Measurements from ENCODE around the gene NRBP1. TPM values are rescaled to one million over a fixed set of nuclear protein-coding genes. Genes with fewer than 3 reads are reported as not detected.
A peak's percentile ranks its signal among the peaks of the same experiment; 100 is the strongest.

Gene NRBP1
- total and polyA plus RNA-seq, 9 of the 15 experiments (the other 6 are each of a cell fraction or from before 2014, with no cell fraction given): 2.9 to 84.5 (median 36.9) TPM

DNA sequence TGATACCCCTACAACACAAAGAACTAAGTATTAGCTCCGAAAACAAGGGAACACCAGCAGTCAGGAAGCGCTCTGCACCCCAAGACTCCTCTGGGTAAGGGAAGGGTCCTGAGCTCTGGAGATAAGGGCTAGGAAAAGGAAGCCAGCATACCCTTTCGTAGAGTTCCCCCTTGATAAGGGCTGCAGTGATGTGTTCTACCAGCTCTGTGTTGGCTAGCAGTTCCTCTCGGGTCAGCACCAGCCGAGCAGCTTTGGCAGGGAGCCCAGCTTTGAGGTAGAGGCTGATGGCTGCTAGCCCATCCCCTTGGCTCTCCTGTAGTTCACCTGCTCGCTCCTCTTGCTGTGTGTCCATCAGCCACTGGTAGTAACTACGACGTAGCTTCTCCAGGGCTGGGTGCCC lies 32.7 kb downstream of the NRBP1 start:
- Histone ChIP-seq H2AFZ (ENCODE audit: low read depth, low read length) (no peak overlapping the region), H3K9ac (ENCODE audit: insufficient read depth in 1 of 2, low read depth in 2 of 2, low read length in 2 of 2) (peak overlapping the region in 1 of 2 experiments; percentile 82; a peak in 2 of 4 replicates), H3K4me2 (ENCODE audit: insufficient read depth, low read length) (peak overlapping the region; percentile 23; the same call in 1 of the 2 replicates), H3K4me1 (replicated peaks in 1 of 2; ENCODE audit: control insufficient read depth in 2 of 2, insufficient read depth in 2 of 2, low read length in 2 of 2) (peaks cover 6 to 8% of the 10 kb centered on the region in 2 experiments; a peak in 4 of 5 replicates), H4K20me1 (replicated peaks; ENCODE audit: control insufficient read depth, insufficient read depth, low read length) (no peaks in the 10 kb centered on the region), H3K9me3 (replicated peaks; ENCODE audit: control insufficient read depth, insufficient read depth, low read depth, low read length) (no peaks in the 10 kb centered on the region), H3K27ac (ENCODE audit: extremely low read depth, low read depth, low read length) (no peak overlapping the region), H3K27me3 (ENCODE audit: control insufficient read depth in 2 of 2, insufficient read depth in 2 of 2, low read length in 2 of 2) (no peaks in the 10 kb centered on the region), H3K9me1 (ENCODE audit: control insufficient read depth, insufficient read depth, low read length) (no peaks in the 10 kb centered on the region), H3K79me2 (ENCODE audit: control insufficient read depth, insufficient read depth, low read length) (no peaks in the 10 kb centered on the region), H3K4me3 (no peak overlapping the region), H3K36me3 (ENCODE audit: control insufficient read depth, insufficient read depth, low read length) (peaks cover 15% of the 10 kb centered on the region; the same call in 2 of the 3 replicates)
- FAIRE-seq (peak; percentile 81), ATAC-seq (peak; percentile 88), DNase-seq (ENCODE audit: extremely low read depth in 1 of 4, low spot score in 3 of 4) (peak in 3 of 4 experiments; percentile 30 to 78 (median 51))
- POLR2A ChIA-PET: interaction anchor here (0.7 kb wide), 2 partner anchors 14 to 222 kb away, joined by 3 read pairs; no protein-coding TSS in a partner anchor
- BruUV-seq (replicated peaks): no TSS peak
- WGBS (ENCODE audit: insufficient coverage, low coverage, missing lambda C conversion rate): 15% methylated on average over 8 of the region's 8 CpGs
- in situ Hi-C loops (cut with MboI) (no loop called here), intact Hi-C loops (cut with micrococcal nuclease) (no loop called here)
- CTCF ChIA-PET (ENCODE audit: low intra/inter-chr PET ratio): no interaction called here
- TF ChIP-seq, protein P1, sequence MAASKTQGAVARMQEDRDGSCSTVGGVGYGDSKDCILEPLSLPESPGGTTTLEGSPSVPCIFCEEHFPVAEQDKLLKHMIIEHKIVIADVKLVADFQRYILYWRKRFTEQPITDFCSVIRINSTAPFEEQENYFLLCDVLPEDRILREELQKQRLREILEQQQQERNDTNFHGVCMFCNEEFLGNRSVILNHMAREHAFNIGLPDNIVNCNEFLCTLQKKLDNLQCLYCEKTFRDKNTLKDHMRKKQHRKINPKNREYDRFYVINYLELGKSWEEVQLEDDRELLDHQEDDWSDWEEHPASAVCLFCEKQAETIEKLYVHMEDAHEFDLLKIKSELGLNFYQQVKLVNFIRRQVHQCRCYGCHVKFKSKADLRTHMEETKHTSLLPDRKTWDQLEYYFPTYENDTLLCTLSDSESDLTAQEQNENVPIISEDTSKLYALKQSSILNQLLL (CRISPR knock-in tag; IDR thresholded peaks at IDR 0.05; ENCODE audit: borderline replicate concordance): no peak
- TF ChIP-seq CEBPG (CRISPR knock-in tag; IDR thresholded peaks at IDR 0.05): no peak
- TF ChIP-seq CEBPG (tag; conservative IDR thresholded peaks at IDR 0.05 in 1 of 2, IDR thresholded peaks at IDR 0.05 in 1 of 2): no peak
- TF ChIP-seq HDAC1 (IDR thresholded peaks at IDR 0.05): no peak
- TF ChIP-seq CCNT2 (IDR thresholded peaks at IDR 0.05; ENCODE audit: borderline replicate concordance, extremely low read depth, insufficient read length, low read depth, low read length): no peak
- no peak for TF ChIP-seq BDP1 (IDR thresholded peaks at IDR 0.05; ENCODE audit: insufficient read depth, insufficient read length)
- TF ChIP-seq, protein P2, sequence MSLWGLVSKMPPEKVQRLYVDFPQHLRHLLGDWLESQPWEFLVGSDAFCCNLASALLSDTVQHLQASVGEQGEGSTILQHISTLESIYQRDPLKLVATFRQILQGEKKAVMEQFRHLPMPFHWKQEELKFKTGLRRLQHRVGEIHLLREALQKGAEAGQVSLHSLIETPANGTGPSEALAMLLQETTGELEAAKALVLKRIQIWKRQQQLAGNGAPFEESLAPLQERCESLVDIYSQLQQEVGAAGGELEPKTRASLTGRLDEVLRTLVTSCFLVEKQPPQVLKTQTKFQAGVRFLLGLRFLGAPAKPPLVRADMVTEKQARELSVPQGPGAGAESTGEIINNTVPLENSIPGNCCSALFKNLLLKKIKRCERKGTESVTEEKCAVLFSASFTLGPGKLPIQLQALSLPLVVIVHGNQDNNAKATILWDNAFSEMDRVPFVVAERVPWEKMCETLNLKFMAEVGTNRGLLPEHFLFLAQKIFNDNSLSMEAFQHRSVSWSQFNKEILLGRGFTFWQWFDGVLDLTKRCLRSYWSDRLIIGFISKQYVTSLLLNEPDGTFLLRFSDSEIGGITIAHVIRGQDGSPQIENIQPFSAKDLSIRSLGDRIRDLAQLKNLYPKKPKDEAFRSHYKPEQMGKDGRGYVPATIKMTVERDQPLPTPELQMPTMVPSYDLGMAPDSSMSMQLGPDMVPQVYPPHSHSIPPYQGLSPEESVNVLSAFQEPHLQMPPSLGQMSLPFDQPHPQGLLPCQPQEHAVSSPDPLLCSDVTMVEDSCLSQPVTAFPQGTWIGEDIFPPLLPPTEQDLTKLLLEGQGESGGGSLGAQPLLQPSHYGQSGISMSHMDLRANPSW (CRISPR knock-in tag; IDR thresholded peaks at IDR 0.05): no peak
- no peak for TF ChIP-seq KAT2B (IDR thresholded peaks at IDR 0.05; ENCODE audit: low read depth, low read length)
- TF ChIP-seq BMI1 (IDR thresholded peaks at IDR 0.05; ENCODE audit: low read length): no peak
- TF ChIP-seq FOSL1 (tag; conservative IDR thresholded peaks at IDR 0.05): no peak
- TF ChIP-seq ZEB2 (IDR thresholded peaks at IDR 0.05): no peak
- no peak for TF ChIP-seq ATF1 (CRISPR knock-in tag; IDR thresholded peaks at IDR 0.05)
- no peak for TF ChIP-seq ATF1 (tag; IDR thresholded peaks at IDR 0.05)
- no peak for TF ChIP-seq XRCC4 (IDR thresholded peaks at IDR 0.05; ENCODE audit: extremely low read depth, insufficient read depth, insufficient read length)
- TF ChIP-seq, protein P3, sequence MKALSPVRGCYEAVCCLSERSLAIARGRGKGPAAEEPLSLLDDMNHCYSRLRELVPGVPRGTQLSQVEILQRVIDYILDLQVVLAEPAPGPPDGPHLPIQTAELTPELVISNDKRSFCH (CRISPR knock-in tag; IDR thresholded peaks at IDR 0.05): no peak
- TF ChIP-seq, protein P3 (tag; IDR thresholded peaks at IDR 0.05): no peak
- TF ChIP-seq ZNF124 (CRISPR knock-in tag; IDR thresholded peaks at IDR 0.05): no peak
- no peak for TF ChIP-seq XRCC5 (IDR thresholded peaks at IDR 0.05; ENCODE audit: low read depth, low read length)
- TF ChIP-seq, protein P4, sequence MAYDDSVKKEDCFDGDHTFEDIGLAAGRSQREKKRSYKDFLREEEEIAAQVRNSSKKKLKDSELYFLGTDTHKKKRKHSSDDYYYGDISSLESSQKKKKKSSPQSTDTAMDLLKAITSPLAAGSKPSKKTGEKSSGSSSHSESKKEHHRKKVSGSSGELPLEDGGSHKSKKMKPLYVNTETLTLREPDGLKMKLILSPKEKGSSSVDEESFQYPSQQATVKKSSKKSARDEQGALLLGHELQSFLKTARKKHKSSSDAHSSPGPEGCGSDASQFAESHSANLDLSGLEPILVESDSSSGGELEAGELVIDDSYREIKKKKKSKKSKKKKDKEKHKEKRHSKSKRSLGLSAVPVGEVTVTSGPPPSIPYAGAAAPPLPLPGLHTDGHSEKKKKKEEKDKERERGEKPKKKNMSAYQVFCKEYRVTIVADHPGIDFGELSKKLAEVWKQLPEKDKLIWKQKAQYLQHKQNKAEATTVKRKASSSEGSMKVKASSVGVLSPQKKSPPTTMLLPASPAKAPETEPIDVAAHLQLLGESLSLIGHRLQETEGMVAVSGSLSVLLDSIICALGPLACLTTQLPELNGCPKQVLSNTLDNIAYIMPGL (CRISPR knock-in tag; IDR thresholded peaks at IDR 0.05): no peak

Data from K562 (cell line).